H1 (cell line): ENCODE results near the gene RHBDL2. TPM values are rescaled to one million over a fixed set of nuclear protein-coding genes. Genes with fewer than 3 reads are reported as not detected.
"Not testable (repeated sequence)": the region's sequence is repeated elsewhere in the genome, so short reads cannot be mapped to it uniquely, and the experiment has no call there.

Experiments
- CTCF ChIA-PET: fragments of 300-600 bp; sonication (Branson Sonifier 250); formaldehyde crosslinking; loops from one replicate; lab custom pipeline; 2021; ENCODE audit not compliant: partially characterized antibody; lab: Charles Lee
- POLR2A ChIA-PET: fragments of 300-600 bp; sonication (Branson Sonifier 250); formaldehyde crosslinking; loops from one replicate; lab custom pipeline; 2021; ENCODE audit warnings: inconsistent platforms; ENCODE audit not compliant: partially characterized antibody; lab: Charles Lee
- DNase-seq, 2 experiments: peaks; one replicate each; pipeline versions ENCODE4 v3.0.0 to v3.0.0-alpha.2; 2010 to 2022; ENCODE audit warnings: low spot score in 2 of 2, low read depth in 1 of 2, mixed read lengths in 1 of 2
- FAIRE-seq: peaks from 2 replicates; lab custom pipeline; 2011; peaks lifted over from hg19 to GRCh38; lab: Jason Lieb, UNC
- H2AFZ ChIP-seq: 2 replicates; pipeline ENCODE4 v1.8.1; 2012; ENCODE audit warnings: low read length, inconsistent platforms
- H2AK5ac ChIP-seq: 2 replicates; pipeline ENCODE4 v1.6.1; 2013; ENCODE audit warnings: low read depth, low read length
- H2BK120ac ChIP-seq: replicated peaks from 2 replicates; pipeline ENCODE3; 2013; ENCODE audit warnings: low read depth, low read length, inconsistent platforms
- H2BK12ac ChIP-seq: 2 replicates; pipeline ENCODE4 v1.6.1; 2013; ENCODE audit warnings: low read depth, low read length
- H2BK15ac ChIP-seq: 2 replicates; pipeline ENCODE4 v1.6.1; 2013; ENCODE audit warnings: low read length
- H2BK20ac ChIP-seq: 2 replicates; pipeline ENCODE4 v1.6.1; 2013; ENCODE audit warnings: low read length
- H2BK5ac ChIP-seq: 2 replicates; pipeline ENCODE4 v1.6.1; 2013; ENCODE audit warnings: low read depth, low read length
- H3K14ac ChIP-seq: 2 replicates; pipeline ENCODE4 v1.6.1; 2013; ENCODE audit warnings: inconsistent platforms; ENCODE audit not compliant: insufficient read length
- H3K18ac ChIP-seq: 2 replicates; pipeline ENCODE4 v1.6.1; 2013; ENCODE audit warnings: low read length; ENCODE audit errors: extremely low read depth
- H3K23ac ChIP-seq: 2 replicates; pipeline ENCODE4 v1.6.1; 2013; ENCODE audit warnings: inconsistent platforms; ENCODE audit not compliant: insufficient read length
- H3K23me2 ChIP-seq: 2 replicates; pipeline ENCODE4 v1.6.1; 2013; ENCODE audit warnings: low read depth, low read length
- H3K27ac ChIP-seq: 2 replicates; pipeline ENCODE4 v1.6.1; 2011; ENCODE audit warnings: low read depth, low read length, inconsistent platforms
- H3K27me3 ChIP-seq, 4 experiments: replicated peaks in 1 of 4; 1 replicate in 1 of 4; 2 replicates in 3 of 4; pipeline versions ENCODE4 v1.6.1 to v1.8.1; 2011 to 2013; ENCODE audit warnings: low read length in 3 of 4, mild to moderate bottlenecking in 3 of 4, inconsistent platforms in 2 of 4, mixed read lengths in 2 of 4, moderate library complexity in 1 of 4; ENCODE audit not compliant: control insufficient read depth in 3 of 4, insufficient read depth in 3 of 4; ENCODE audit errors: extremely low read depth in 1 of 4
- H3K36me3 ChIP-seq, 4 experiments: 2 replicates each; pipeline versions ENCODE4 v1.6.1 to v1.8.1; 2011 to 2013; ENCODE audit warnings: mild to moderate bottlenecking in 4 of 4, low read length in 3 of 4, moderate library complexity in 2 of 4, control low read depth in 1 of 4, inconsistent platforms in 1 of 4; ENCODE audit not compliant: insufficient read depth in 4 of 4, control insufficient read depth in 2 of 4
- H3K4ac ChIP-seq: replicated peaks from 2 replicates; pipeline ENCODE3; 2013; ENCODE audit warnings: low read length, low read depth, mixed read lengths, inconsistent platforms; ENCODE audit not compliant: insufficient read length
- H3K4me1 ChIP-seq, 4 experiments: replicated peaks in 1 of 4; 1 replicate in 1 of 4; 2 replicates in 3 of 4; pipeline versions ENCODE4 v1.6.1 to v1.8.1; 2011 to 2013; ENCODE audit warnings: low read length in 3 of 4, inconsistent platforms in 2 of 4, mixed read lengths in 1 of 4; ENCODE audit not compliant: insufficient read depth in 4 of 4, control insufficient read depth in 3 of 4
- H3K4me2 ChIP-seq, 2 experiments: 2 replicates each; pipeline versions ENCODE4 v1.6.1 to v1.8.1; 2011 to 2013; ENCODE audit warnings: low read depth in 2 of 2, low read length in 2 of 2, control low read depth in 1 of 2, inconsistent platforms in 1 of 2, mild to moderate bottlenecking in 1 of 2; ENCODE audit not compliant: insufficient read depth in 1 of 2
- H3K4me3 ChIP-seq, 4 experiments: fragments of 200-600, 300-600 bp in 1 of 4; sonication (generic), shearing (Covaris generic), sonication (Bioruptor Twin) in 1 of 4; 2 replicates each; pipeline versions ENCODE4 v1.5.1 to v1.8.1; 2011 to 2016; ENCODE audit warnings: low read length in 4 of 4, low read depth in 3 of 4, control low read depth in 2 of 4, inconsistent platforms in 2 of 4, mild to moderate bottlenecking in 2 of 4, mixed read lengths in 1 of 4, moderate library complexity in 1 of 4; ENCODE audit not compliant: insufficient read depth in 2 of 4; ENCODE audit errors: extremely low read depth in 1 of 4
- H3K56ac ChIP-seq: replicated peaks from 2 replicates; pipeline ENCODE3; 2013; ENCODE audit warnings: low read depth, mild to moderate bottlenecking, mixed read lengths, low read length, inconsistent platforms; ENCODE audit not compliant: insufficient read length
- H3K79me1 ChIP-seq: 2 replicates; pipeline ENCODE4 v1.6.1; 2013; ENCODE audit warnings: low read depth, low read length, control low read depth
- H3K79me2 ChIP-seq, 2 experiments: 2 replicates each; pipeline versions ENCODE4 v1.6.1 to v1.8.1; 2012 to 2013; ENCODE audit warnings: low read length in 2 of 2, mild to moderate bottlenecking in 2 of 2, inconsistent platforms in 1 of 2; ENCODE audit not compliant: insufficient read depth in 2 of 2, control insufficient read depth in 1 of 2
- H3K9ac ChIP-seq, 4 experiments: replicated peaks in 1 of 4; 1 replicate in 1 of 4; 2 replicates in 3 of 4; pipeline versions ENCODE4 v1.6.1 to v1.8.1; 2011 to 2013; ENCODE audit warnings: low read depth in 3 of 4, low read length in 3 of 4, control low read depth in 2 of 4, mild to moderate bottlenecking in 2 of 4, moderate library complexity in 2 of 4, inconsistent platforms in 1 of 4; ENCODE audit errors: extremely low read depth in 1 of 4
- H3K9me3 ChIP-seq, 2 experiments: 2 replicates each; pipeline versions ENCODE4 v1.6.1 to v1.8.1; 2012 to 2013; ENCODE audit warnings: mild to moderate bottlenecking in 2 of 2, moderate library complexity in 2 of 2, control low read depth in 1 of 2, inconsistent platforms in 1 of 2, low read depth in 1 of 2, low read length in 1 of 2, mixed read lengths in 1 of 2; ENCODE audit not compliant: insufficient read depth in 2 of 2
- H4K20me1 ChIP-seq, 2 experiments: replicated peaks in 1 of 2; 2 replicates each; pipeline versions ENCODE3 to v1.8.1; 2011 to 2013; ENCODE audit warnings: inconsistent platforms in 2 of 2, low read length in 2 of 2, mild to moderate bottlenecking in 1 of 2; ENCODE audit not compliant: insufficient read depth in 2 of 2, control insufficient read depth in 1 of 2
- H4K5ac ChIP-seq: 2 replicates; pipeline ENCODE4 v1.6.1; 2013; ENCODE audit warnings: low read length, low read depth, mixed read lengths, inconsistent platforms; ENCODE audit not compliant: insufficient read length
- H4K8ac ChIP-seq: 2 replicates; pipeline ENCODE4 v1.8.0; 2013; ENCODE audit warnings: mild to moderate bottlenecking, moderate library complexity, low read length, inconsistent platforms; ENCODE audit not compliant: insufficient read depth; ENCODE audit errors: extremely low read depth
- H4K91ac ChIP-seq: replicated peaks from 2 replicates; pipeline ENCODE3; 2013; ENCODE audit warnings: low read length, mixed read lengths, inconsistent platforms; ENCODE audit not compliant: insufficient read length
- WGBS, 2 experiments: shearing (Covaris generic) in 1 of 2; methylation state at CpG; one replicate each; pipeline versions ENCODE4 v1.1.6 to v1.1.7; 2013 to 2015; ENCODE audit warnings: low lambda C conversion rate in 2 of 2, mixed read lengths in 2 of 2, inconsistent platforms in 1 of 2, low coverage in 1 of 2, missing lambda C conversion rate in 1 of 2; ENCODE audit not compliant: insufficient replicate concordance in 2 of 2, insufficient coverage in 1 of 2, insufficient read length in 1 of 2; ENCODE audit errors: extremely low coverage in 1 of 2, missing lambda C conversion rate in 1 of 2; 5-methylcytosine and 5-hydroxymethylcytosine counted together
- polyA plus RNA-seq, 7 experiments: library from polyadenylated mRNA; depleted of rRNA in 3 of 7; stranded (reverse) in 5 of 7; unstranded in 2 of 7; fragments of >200 nt in 5 of 7; fragments of 200-250 nt in 2 of 7; gene quantifications; 1 replicate in 5 of 7; 2 replicates in 1 of 7; 4 replicates in 1 of 7; pipeline versions ENCODE4 v1.2.1 to v1.2.3, GENCODE V29; 2011 to 2013; ENCODE audit warnings: missing spikeins in 2 of 7, mixed read lengths in 2 of 7
- total RNA-seq: library from RNA; stranded (reverse); fragmentation: NEBNext Ultra II Directional; extraction: Animal tissue kit (Norgen Biotek cat#: 25700); gene quantifications from 2 replicates; pipeline ENCODE4 v1.2.1, GENCODE V29; 2021

Gene RHBDL2
- total and polyA plus RNA-seq, 2 of the 8 experiments (the other 6 are each of a cell fraction or from before 2014, with no cell fraction given): 0.42 to 0.84 TPM

DNA sequence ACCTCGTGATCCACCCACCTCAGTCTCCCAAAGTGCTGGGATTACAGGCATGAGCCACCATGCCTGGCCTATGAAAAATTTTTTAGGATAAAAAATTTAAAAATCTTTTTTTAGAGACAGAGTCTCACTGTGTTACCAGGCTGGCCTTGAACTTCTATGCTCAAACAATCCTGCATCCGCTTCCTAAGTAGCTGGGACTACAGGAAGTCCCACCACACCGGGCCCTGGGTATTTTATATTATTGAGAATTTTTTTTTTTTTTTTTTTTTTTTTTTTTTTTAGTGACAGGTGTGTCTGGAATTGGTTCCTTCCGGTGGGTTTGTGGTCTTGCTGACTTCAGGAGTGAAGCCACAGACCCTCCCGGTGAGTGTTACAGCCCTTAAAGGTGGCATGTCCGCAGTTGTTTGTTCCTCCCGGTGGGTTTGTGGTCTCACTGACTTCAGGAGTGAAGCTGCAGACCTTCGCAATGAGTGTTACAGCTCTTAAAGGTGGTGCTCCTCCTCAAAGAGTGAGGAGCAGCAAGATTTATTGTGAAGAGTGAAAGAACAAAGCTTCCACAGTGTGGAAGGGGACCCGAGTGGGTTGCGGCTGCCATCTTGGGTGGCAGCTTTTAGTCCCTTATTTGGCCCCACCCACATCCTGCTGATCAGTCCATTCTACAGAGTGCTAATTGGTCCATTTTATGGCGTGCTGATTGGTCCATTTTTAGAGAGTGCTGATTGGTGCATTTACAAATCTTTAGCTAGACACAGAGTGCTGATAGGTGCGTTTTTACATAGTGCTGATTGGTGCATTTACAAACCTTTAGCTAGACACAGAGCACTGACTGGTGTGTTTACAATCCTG is 36.0 kb upstream of the RHBDL2 start:
- H3K23me2 ChIP-seq, H4K91ac ChIP-seq, H2BK12ac ChIP-seq, H3K4me2 ChIP-seq, H3K79me1 ChIP-seq, H3K9ac ChIP-seq, H3K4me1 ChIP-seq, H3K79me2 ChIP-seq, H3K14ac ChIP-seq, DNase-seq, H4K5ac ChIP-seq, FAIRE-seq, H2BK20ac ChIP-seq, H3K27me3 ChIP-seq, H3K56ac ChIP-seq, H2BK120ac ChIP-seq, H3K27ac ChIP-seq, H3K36me3 ChIP-seq, H3K18ac ChIP-seq, H4K20me1 ChIP-seq, H2BK15ac ChIP-seq, H3K4me3 ChIP-seq, H4K8ac ChIP-seq, H2AK5ac ChIP-seq, H3K4ac ChIP-seq, H2BK5ac ChIP-seq, H3K23ac ChIP-seq, H2AFZ ChIP-seq: not testable (repeated sequence)
- H3K9me3 ChIP-seq: peaks cover 6 to 12% of the 10 kb centered on the region in 2 experiments; a peak in 3 of 4 replicates
- 92% methylated on average over 11 of the region's 12 CpGs; no CpG with 5 or more reads in 1 of the 2 experiments for WGBS, 2 experiments
- ChIA-PET CTCF (interaction anchor here (0.7 to 1.2 kb wide), 3 partner anchors 11 to 124 kb away, joined by 3 to 4 read pairs (median 3); no protein-coding TSS in a partner anchor), POLR2A (interaction anchor here (0.6 to 2.3 kb wide), 5 partner anchors 9 to 114 kb away, joined by 3 to 5 read pairs (median 4); partner anchors contain the start of gene AKIRIN1)
